Vagina (tissue), 2 donors: ENCODE results near the gene PPP4R4.

Experiments used
- CTCF ChIP-seq, 3 experiments: fragments of 450-650 bp in 2 of 3; fragments of 200-600 bp in 1 of 3; sonication (generic) in 1 of 3; IDR thresholded peaks; one replicate each; pipeline ENCODE4 v1.5.1; 2017 to 2019; ENCODE audit warnings: antibody characterized with exemption in 3 of 3, mild to moderate bottlenecking in 2 of 3, moderate library complexity in 2 of 3
- POLR2A ChIP-seq, 2 donors: fragments of 450-650 bp; IDR thresholded peaks; one replicate each; pipeline ENCODE4 v1.6.1; 2017; ENCODE audit warnings: antibody characterized with exemption in 2 of 2, mild to moderate bottlenecking in 2 of 2, moderate library complexity in 2 of 2
- POLR2AphosphoS5 ChIP-seq, 2 donors: sonication (generic); formaldehyde crosslinking; IDR thresholded peaks; one replicate each; pipeline ENCODE4 v1.9.0; 2017; ENCODE audit warnings: antibody characterized with exemption in 2 of 2, mild to moderate bottlenecking in 2 of 2, low read depth in 1 of 2; ENCODE audit not compliant: insufficient read depth in 1 of 2

- TF ChIP-seq CTCF (IDR thresholded peaks at IDR 0.05) = no peak
- no peak for TF ChIP-seq POLR2AphosphoS5 (IDR thresholded peaks at IDR 0.05; ENCODE audit: insufficient read depth in 1 of 2, low read depth in 1 of 2)
- TF ChIP-seq POLR2A (IDR thresholded peaks at IDR 0.05) = no peak
These were observed 21.9 kb downstream of the PPP4R4 start for GRCh38 chr14:94196057-94196456.
